Kidney epithelial cell (primary cell): Measurements from ENCODE around the gene AKR1C2. TPM values are rescaled to one million over a fixed set of nuclear protein-coding genes. Genes with fewer than 3 reads are reported as not detected.
"Not testable (repeated sequence)": the region's sequence is repeated elsewhere in the genome, so short reads cannot be mapped to it uniquely, and the experiment has no call there.

Experiments
- DNase-seq: peaks from one replicate; pipeline ENCODE4 v3.0.0-alpha.2; 2010; ENCODE audit warnings: low read depth
- H3K27me3 ChIP-seq: 2 replicates; pipeline ENCODE4 v1.6.0; 2011; ENCODE audit warnings: low read length; ENCODE audit not compliant: control insufficient read depth, insufficient read depth
- H3K36me3 ChIP-seq: 2 replicates; pipeline ENCODE4 v1.5.1; 2011; ENCODE audit warnings: low read length; ENCODE audit not compliant: control insufficient read depth, insufficient read depth
- H3K4me3 ChIP-seq: 2 replicates; pipeline ENCODE4 v1.5.1; 2011; ENCODE audit warnings: low read depth, mild to moderate bottlenecking, control low read depth, low read length
- CTCF ChIP-seq: IDR thresholded peaks from 2 replicates; pipeline ENCODE4 v1.5.1; 2011; ENCODE audit warnings: mild to moderate bottlenecking, moderate library complexity, low read length, control low read depth, inconsistent platforms; ENCODE audit not compliant: insufficient read depth, poor library complexity, severe bottlenecking
- total RNA-seq: library from RNA; depleted of rRNA; stranded (reverse); fragments of >200 nt; gene quantifications from 2 replicates; pipeline ENCODE4 v1.2.3, GENCODE V29; 2015

Gene AKR1C2
- total RNA-seq, 1 donor from 2014 or later, result 2.0 TPM

- Histone ChIP-seq H3K36me3 (no peaks in the 10 kb centered on the region), H3K27me3 (no peaks in the 10 kb centered on the region), H3K4me3 (no peak overlapping the region)
- no peak for TF ChIP-seq CTCF
- no peak for DNase-seq
Observed at GRCh38 chr10:5030989-5031388, 27.3 kb upstream of the AKR1C2 start.

DNA sequence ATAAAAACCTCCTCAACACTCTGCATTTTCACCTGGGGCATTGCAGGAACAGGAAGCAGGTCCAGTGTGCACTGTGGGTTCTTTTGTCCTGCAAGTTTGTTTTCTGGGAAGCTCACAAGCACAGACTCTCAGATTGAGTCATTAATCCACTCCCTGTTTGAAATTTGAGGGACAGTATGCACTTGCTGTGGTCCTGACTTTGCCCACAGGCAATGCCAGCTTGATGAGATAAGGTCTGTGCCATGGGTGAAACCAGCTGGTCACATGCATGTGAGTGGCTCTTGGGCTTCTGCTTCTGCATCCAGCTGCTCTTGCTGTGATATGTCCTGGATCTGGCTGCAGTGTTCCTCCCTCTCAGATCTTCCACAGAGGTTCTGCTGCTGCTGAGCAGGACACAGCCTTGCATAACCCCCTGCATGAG is 21.8 kb upstream of the AKR1C2 start:
- not testable (repeated sequence) for H3K4me3 ChIP-seq, H3K27me3 ChIP-seq, DNase-seq, H3K36me3 ChIP-seq

DNA sequence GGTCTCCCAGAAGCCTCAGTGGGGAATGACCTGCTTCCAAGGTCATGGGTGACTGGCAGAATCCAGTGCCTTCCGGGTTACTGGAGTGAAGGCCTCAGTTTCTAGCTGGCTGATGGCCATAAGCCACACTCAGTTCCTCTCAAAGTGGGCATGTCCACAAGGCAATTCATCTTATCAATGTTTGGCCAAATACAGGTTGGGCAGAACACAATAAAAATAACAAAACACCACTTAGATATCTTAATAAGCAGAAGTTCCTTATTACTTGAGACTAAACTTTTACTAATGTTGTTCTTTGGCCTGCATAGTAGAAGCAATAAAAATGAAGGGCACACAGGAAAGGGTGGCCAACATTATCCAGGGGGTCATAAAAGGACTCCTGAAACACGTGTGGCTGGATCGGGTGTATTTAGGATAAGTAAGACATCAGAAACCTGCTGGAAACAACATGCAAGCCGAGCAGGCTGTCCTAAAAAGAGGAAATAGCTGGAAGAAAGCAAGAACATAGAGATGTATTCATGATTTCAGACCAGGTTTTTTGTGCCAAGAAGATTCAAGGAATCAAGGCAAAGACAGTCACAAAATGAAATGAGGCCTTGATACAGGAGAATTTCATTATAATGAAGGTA is 19.6 kb upstream of the AKR1C2 start:
- Histone ChIP-seq H3K27me3 (no peaks in the 10 kb centered on the region), H3K4me3 (no peak overlapping the region), H3K36me3 (no peaks in the 10 kb centered on the region)
- no peak for DNase-seq
- no peak for TF ChIP-seq CTCF

GRCh38 chr10:5021624-5022290 is 18.1 kb upstream of the AKR1C2 start:
- H3K27me3 ChIP-seq, H3K36me3 ChIP-seq, H3K4me3 ChIP-seq, DNase-seq: not testable (repeated sequence)

- not testable (repeated sequence) for H3K27me3 ChIP-seq, H3K36me3 ChIP-seq, DNase-seq, H3K4me3 ChIP-seq
Observed at GRCh38 chr10:5019770-5020612, 16.3 kb upstream of the AKR1C2 start.

- DNase-seq, H3K4me3 ChIP-seq, H3K36me3 ChIP-seq, H3K27me3 ChIP-seq: not testable (repeated sequence)
- peak; percentile 34 for TF ChIP-seq CTCF
Observed at GRCh38 chr10:5018671-5019277, 15.1 kb upstream of the AKR1C2 start.

DNA sequence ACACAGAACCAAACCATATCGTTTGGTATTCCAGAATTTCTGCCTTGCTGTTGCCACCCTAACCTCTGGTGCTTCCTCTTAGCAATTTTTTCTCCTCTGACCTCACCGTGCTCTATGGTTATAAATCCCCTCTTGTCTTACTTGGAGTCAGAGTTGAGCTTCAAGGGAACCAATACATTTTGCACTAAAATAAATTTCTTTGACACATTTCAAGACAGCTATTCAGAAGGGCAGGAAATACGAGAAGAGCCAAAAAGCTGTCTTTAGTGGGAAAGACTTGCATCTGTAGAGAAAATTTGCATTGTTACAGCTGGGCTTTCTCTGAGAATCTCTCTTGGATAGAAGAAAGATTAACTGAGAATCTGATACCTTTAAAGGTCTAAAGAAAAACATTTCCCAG is 14.5 kb upstream of the AKR1C2 start:
- DNase-seq, result no peak
- no peak for TF ChIP-seq CTCF
- H3K4me3 ChIP-seq, result no peak overlapping the region
- H3K36me3 ChIP-seq, result no peaks in the 10 kb centered on the region
- no peaks in the 10 kb centered on the region for H3K27me3 ChIP-seq
